DMS114 treated with DMSO at 0.1 percent for 48 hours (cell line): ENCODE measurements around the gene PGGT1B.
"Not testable (repeated sequence)": the region's sequence is repeated elsewhere in the genome, so short reads cannot be mapped to it uniquely, and the experiment has no call there.

ENCODE experiments used
- DNase-seq: peaks from one replicate; lab custom pipeline; 2025; ENCODE audit not compliant: unreplicated experiment; lab: John Stamatoyannopoulos, UW

PGGT1B gene

GRCh38 chr5:115260248-115260647 is 2.4 kb downstream of the PGGT1B start:
- DNase-seq = no peak

- DNase-seq = no peak
These were observed 4.7 kb downstream of the PGGT1B start for GRCh38 chr5:115257981-115258380.

- not testable (repeated sequence) for DNase-seq
These were observed 13.3 kb downstream of the PGGT1B start for GRCh38 chr5:115249379-115249778.

- DNase-seq = peak; percentile 37
These were observed 16.2 kb downstream of the PGGT1B start for GRCh38 chr5:115246361-115246991.

GRCh38 chr5:115243412-115243811 is 19.3 kb downstream of the PGGT1B start:
- no peak for DNase-seq

GRCh38 chr5:115241881-115242642 is 20.6 kb downstream of the PGGT1B start:
- no peak for DNase-seq

GRCh38 chr5:115237066-115237465 is 25.6 kb downstream of the PGGT1B start:
- DNase-seq = no peak

- no peak for DNase-seq
These were observed 26.1 kb downstream of the PGGT1B start for GRCh38 chr5:115236599-115236998.

GRCh38 chr5:115231598-115231997 is 31.1 kb downstream of the PGGT1B start:
- DNase-seq = no peak

GRCh38 chr5:115229606-115230005 is 33.1 kb downstream of the PGGT1B start:
- DNase-seq = no peak

- no peak for DNase-seq
These were observed 35.4 kb downstream of the PGGT1B start for GRCh38 chr5:115227281-115227680.

GRCh38 chr5:115214541-115214940 is 48.1 kb downstream of the PGGT1B start:
- DNase-seq = no peak

GRCh38 chr5:115209279-115209678 is 53.4 kb downstream of the PGGT1B start:
- no peak for DNase-seq

GRCh38 chr5:115202952-115203351 is 59.7 kb downstream of the PGGT1B start:
- DNase-seq = no peak

- no peak for DNase-seq
These were observed 66.5 kb downstream of the PGGT1B start for GRCh38 chr5:115196161-115196560.

GRCh38 chr5:115194676-115195075 is 68.0 kb downstream of the PGGT1B start:
- no peak for DNase-seq

GRCh38 chr5:115193295-115193694 is 69.4 kb downstream of the PGGT1B start:
- no peak for DNase-seq

- no peak for DNase-seq
These were observed 70.6 kb downstream of the PGGT1B start for GRCh38 chr5:115192098-115192497.

GRCh38 chr5:115191474-115192031 is 71.1 kb downstream of the PGGT1B start:
- DNase-seq = no peak

- no peak for DNase-seq
These were observed 72.3 kb downstream of the PGGT1B start for GRCh38 chr5:115190388-115190787.

- no peak for DNase-seq
These were observed 72.8 kb downstream of the PGGT1B start for GRCh38 chr5:115189866-115190265.

GRCh38 chr5:115186794-115187193 is 75.9 kb downstream of the PGGT1B start:
- no peak for DNase-seq
